ENCODE results near the gene GOSR2. TPM values are rescaled to one million over a fixed set of nuclear protein-coding genes. Genes with fewer than 3 reads are reported as not detected.

Gene GOSR2
- total RNA-seq, 1 donor from 2014 or later: 78.0 TPM

DNA sequence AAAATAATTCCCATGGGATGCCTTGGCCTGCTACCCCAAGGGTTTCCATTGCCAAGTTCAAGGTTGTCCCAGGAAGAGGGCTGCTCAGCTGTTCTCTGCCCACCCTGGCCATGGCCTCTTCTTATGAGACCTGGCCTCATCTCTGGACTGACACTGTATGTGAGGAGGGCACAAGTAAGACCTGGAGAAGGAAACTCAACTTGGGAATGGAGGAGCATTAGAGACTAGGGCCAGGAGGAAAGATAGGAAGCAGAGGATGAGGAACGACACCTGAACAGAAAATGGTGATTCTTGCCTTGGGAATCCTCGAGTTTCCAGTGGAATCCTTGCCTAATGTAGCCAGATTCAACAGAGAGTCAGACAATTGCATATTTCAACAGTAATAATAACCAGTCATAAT is 24.6 kb upstream of the GOSR2 start:
- Mint-ChIP-seq H3K27me3 (peaks cover 23% of the 10 kb centered on the region), H3K4me3 (no peak overlapping the region), H3K36me3 (ENCODE audit: low read depth) (no peaks in the 10 kb centered on the region), H3K9me3 (peaks cover 8% of the 10 kb centered on the region), H3K4me1 (no peaks in the 10 kb centered on the region), H3K27ac (no peak overlapping the region)
- no peak for ATAC-seq (ENCODE audit: low read depth)
- DNase-seq: no peak
- intact Hi-C loops (cut with micrococcal nuclease): no loop called here
- TF ChIP-seq, protein P1, sequence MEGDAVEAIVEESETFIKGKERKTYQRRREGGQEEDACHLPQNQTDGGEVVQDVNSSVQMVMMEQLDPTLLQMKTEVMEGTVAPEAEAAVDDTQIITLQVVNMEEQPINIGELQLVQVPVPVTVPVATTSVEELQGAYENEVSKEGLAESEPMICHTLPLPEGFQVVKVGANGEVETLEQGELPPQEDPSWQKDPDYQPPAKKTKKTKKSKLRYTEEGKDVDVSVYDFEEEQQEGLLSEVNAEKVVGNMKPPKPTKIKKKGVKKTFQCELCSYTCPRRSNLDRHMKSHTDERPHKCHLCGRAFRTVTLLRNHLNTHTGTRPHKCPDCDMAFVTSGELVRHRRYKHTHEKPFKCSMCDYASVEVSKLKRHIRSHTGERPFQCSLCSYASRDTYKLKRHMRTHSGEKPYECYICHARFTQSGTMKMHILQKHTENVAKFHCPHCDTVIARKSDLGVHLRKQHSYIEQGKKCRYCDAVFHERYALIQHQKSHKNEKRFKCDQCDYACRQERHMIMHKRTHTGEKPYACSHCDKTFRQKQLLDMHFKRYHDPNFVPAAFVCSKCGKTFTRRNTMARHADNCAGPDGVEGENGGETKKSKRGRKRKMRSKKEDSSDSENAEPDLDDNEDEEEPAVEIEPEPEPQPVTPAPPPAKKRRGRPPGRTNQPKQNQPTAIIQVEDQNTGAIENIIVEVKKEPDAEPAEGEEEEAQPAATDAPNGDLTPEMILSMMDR (IDR thresholded peaks at IDR 0.05): no peak
- ChIA-PET POLR2A (no interaction called here), CTCF (no interaction called here)

DNA sequence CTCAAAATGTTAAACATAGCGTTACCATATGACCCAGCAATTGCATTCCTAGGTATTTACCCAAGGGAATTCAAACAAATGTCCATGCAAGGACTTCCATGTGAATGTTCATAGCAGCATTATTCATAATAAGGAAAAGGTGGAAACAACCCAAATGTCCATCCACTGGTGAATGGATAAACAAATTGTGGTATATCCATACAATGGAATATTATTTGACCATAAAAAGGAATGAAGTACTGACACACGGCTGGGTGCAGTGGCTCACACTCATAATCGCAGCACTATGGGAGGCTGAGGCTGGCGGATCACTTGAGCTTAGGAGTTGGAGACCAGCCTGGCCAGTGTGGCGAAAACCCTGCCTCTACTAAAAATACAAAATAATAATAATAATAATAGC is 24.1 kb upstream of the GOSR2 start:
- CTCF ChIA-PET: no interaction called here
- Mint-ChIP-seq H3K36me3 (ENCODE audit: low read depth) (no peaks in the 10 kb centered on the region), H3K27ac (no peak overlapping the region), H3K4me1 (no peaks in the 10 kb centered on the region), H3K4me3 (no peak overlapping the region), H3K9me3 (peaks cover 8% of the 10 kb centered on the region), H3K27me3 (peaks cover 22% of the 10 kb centered on the region)
- intact Hi-C loops (cut with micrococcal nuclease): no loop called here
- DNase-seq (no peak), ATAC-seq (ENCODE audit: low read depth) (no peak)
- POLR2A ChIA-PET: no interaction called here
- TF ChIP-seq, protein P1 (IDR thresholded peaks at IDR 0.05): no peak

DNA sequence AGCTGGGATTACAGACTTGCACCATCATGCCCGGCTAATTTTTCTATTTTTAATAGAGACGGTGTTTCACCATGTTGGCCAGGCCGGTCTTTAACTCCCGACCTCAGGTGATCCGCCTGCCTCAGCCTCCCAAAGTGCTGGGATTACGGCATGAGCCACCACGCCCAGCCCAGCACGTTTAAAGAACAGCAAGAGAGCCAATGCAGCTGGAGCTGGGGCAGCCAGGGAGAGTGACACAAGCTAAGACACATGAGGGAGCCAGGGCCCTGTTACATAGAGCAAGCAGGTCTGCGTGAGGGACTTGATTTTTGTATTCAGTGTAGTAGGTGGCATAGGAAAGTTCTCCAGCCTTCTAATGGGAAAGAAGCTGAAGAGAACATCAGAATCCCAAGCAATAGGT is 21.7 kb upstream of the GOSR2 start:
- TF ChIP-seq, protein P1 (IDR thresholded peaks at IDR 0.05): no peak
- no peak overlapping the region for H3K27ac Mint-ChIP-seq
- ATAC-seq (ENCODE audit: low read depth) (no peak), DNase-seq (no peak)
- H3K27me3 Mint-ChIP-seq: peaks cover 22% of the 10 kb centered on the region
- ChIA-PET CTCF (no interaction called here), POLR2A (no interaction called here)
- no peaks in the 10 kb centered on the region for H3K4me1 Mint-ChIP-seq
- H3K9me3 Mint-ChIP-seq: peaks cover 8% of the 10 kb centered on the region
- H3K36me3 Mint-ChIP-seq (ENCODE audit: low read depth): no peaks in the 10 kb centered on the region
- intact Hi-C loops (cut with micrococcal nuclease): no loop called here
- no peak overlapping the region for H3K4me3 Mint-ChIP-seq

DNA sequence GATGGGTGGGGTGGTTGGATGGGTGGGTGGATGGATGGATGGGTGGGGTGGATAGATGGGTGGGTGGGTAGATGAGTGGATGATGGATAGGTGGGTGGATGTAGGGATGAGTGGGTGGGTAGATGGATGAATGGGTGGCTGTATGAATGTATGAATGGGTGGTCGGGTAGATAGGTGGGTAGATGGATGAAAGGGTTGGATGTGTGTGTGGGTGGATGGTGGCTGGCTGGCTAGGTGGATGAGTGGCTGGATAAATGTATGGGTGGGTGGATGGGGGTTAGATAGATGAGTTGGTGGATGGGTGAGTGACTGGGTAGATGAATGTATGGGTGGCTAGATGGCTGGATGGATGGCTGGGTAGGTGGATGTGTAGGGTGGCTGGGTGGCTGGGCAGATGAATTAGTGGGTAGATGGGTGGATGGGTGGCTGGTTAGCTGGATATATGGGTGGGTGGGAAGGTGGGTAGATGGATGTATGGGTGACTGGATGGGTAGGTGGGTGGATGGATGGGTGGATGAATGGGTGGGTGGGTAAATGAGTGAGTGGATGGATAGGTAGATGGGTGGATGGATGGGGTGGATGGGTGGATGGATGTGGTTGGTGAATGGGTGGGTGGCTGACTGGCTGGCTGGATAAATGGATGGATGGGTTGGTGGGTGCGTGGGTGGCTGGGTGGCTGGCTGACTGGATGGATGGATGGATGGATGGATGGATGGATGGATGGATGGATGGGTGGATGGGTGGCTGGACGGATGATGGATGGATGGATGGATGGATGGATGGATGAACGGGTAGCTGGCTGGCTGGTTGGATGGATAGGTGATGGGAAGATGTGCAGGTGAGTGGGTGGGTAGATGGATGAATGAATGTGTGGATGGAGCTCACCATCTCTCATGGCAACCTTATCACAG is 18.9 kb upstream of the GOSR2 start:
- TF ChIP-seq, protein P1 (IDR thresholded peaks at IDR 0.05): no peak
- Mint-ChIP-seq H3K27ac (no peak overlapping the region), H3K27me3 (peaks cover 9% of the 10 kb centered on the region), H3K4me1 (no peaks in the 10 kb centered on the region), H3K4me3 (no peak overlapping the region), H3K36me3 (ENCODE audit: low read depth) (no peaks in the 10 kb centered on the region), H3K9me3 (peaks cover 3% of the 10 kb centered on the region)
- ATAC-seq (ENCODE audit: low read depth) (no peak), DNase-seq (no peak)
- CTCF ChIA-PET: no interaction called here
- intact Hi-C loops (cut with micrococcal nuclease): no loop called here
- POLR2A ChIA-PET: interaction anchor here (0.7 kb wide), 1 partner anchor 741 kb away, joined by 3 read pairs; no protein-coding TSS in a partner anchor

DNA sequence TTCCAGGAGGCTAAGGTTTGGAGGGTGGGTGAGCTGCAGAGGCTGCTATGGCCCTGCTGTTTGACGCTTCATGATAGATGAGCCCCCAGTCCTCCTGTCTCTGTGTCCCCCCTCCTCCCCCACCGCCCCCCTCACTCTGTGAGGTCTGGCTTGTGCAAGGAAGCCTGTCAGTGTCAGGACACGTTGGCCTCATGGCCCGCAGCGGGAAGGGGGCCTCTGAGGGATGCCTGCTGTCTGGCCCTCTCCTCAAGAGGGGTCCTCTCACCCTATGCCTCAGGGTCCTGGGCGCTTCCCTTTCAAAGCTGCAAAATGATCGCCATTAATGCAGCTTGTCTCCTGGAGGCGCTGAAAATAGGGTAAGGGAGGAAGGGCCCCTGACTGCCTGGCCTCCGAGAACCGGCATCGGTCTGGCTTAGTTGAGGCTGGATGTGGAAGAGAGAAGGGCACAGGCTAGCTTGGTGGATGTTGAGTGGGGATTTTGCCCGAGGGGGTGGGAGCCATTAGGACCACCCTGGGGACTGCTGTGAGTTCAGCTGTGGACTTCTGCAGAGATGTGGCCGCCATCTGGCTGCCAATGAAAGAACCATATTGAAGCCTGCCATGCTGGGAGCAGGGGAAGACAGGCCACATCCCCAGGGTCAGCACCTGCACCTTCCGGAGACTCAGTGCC is 14.8 kb upstream of the GOSR2 start:
- Mint-ChIP-seq H3K9me3 (no peaks in the 10 kb centered on the region), H3K36me3 (ENCODE audit: low read depth) (no peaks in the 10 kb centered on the region), H3K27me3 (peaks cover 3% of the 10 kb centered on the region), H3K4me1 (no peaks in the 10 kb centered on the region), H3K27ac (no peak overlapping the region), H3K4me3 (no peak overlapping the region)
- intact Hi-C loops (cut with micrococcal nuclease): no loop called here
- ChIA-PET CTCF (no interaction called here), POLR2A (interaction anchor here (0.5 to 0.7 kb wide), 2 partner anchors 35 to 1016 kb away, joined by 3 to 6 read pairs; no protein-coding TSS in a partner anchor)
- TF ChIP-seq, protein P1 (IDR thresholded peaks at IDR 0.05): no peak
- ATAC-seq (ENCODE audit: low read depth): no peak
- no peak for DNase-seq

Measured in activated B cell treated with CpG ODN at 0.5 μM for 24 hours (primary cell).